Skeletal muscle cell (primary cell): Measurements from ENCODE around the gene HYI.
A peak's percentile ranks its signal among the peaks of the same experiment; 100 is the strongest.
"Not testable (repeated sequence)": the region's sequence is repeated elsewhere in the genome, so short reads cannot be mapped to it uniquely, and the experiment has no call there.

ENCODE experiments used
- DNase-seq: peaks from one replicate; pipeline ENCODE4 v3.0.0-alpha.2; 2010; ENCODE audit warnings: low read depth
- H3K4me3 ChIP-seq: 2 replicates; pipeline ENCODE4 v1.5.1; 2011; ENCODE audit warnings: low read depth, mild to moderate bottlenecking, control low read depth, low read length, moderate library complexity

Gene HYI

DNA sequence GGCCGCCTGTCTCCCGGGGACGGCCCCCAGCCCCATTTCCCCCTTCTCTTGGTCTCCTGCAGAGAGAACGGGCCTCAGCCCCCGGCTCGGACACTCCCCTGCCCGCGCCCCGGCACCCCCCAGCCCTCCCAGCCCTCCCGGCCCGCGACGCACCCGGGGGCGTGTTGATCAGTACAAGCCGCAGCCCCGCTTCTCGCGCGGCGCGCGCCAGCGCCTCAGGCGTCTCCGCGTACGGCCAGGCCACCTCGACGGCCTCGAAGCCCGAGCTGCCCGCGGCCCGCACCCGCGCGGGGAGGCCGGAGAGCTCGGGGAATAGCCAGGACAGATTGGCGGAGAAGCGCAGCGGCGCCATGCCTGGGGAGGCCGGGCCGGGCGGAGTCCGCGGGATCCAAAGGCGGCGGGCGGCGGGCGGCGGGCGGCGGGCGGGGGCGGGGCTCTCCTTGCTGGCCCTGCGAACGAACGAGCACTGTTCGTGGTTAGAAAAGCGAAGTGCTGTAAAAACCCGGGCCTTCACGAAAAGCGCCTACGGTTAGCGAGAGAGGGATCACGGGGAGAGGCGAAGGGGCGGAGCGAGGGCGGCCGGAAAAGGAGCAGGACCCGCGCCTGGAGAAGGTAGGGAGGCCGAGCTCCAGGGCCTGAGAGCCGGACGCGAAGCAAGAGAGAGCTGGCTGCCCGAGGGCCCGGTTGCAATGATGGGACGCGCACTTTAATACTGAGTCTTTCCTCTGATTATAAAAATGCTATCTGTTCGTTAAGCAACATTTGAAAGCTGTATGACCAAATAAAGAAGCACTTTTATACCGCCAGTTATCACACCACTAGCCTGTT lies at the start of gene HYI:
Gene HYI (minus strand): TSS at position 490 of the 828 bp plus-strand sequence. CDS start 138 bp downstream, at position 352.
- DNase-seq: peak; percentile 50
- H3K4me3 ChIP-seq: peak within 1 kb of the TSS; percentile 59

- DNase-seq, H3K4me3 ChIP-seq: not testable (repeated sequence)
Observed at GRCh38 chr1:43501806-43502205, 48.1 kb upstream of the HYI start.

DNA sequence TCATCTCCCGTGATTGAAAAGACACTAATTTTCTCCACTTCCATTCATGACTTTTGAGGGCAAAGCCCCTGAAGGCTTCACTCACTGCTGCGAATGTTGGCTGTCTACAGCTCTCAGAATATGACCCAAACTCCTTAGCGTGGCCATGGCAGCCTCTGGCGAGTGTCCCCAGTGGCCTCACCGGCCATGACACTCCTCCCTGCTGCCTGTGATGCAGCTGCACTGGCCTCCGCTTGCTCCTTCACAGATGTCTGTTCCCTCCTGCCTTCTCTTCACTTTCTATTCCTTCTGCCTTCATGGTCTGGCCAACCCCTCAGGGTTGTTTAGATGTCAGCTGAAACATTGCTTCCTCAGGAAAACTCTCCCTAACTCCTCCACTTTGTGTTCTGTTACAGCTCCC lies 46.2 kb upstream of the HYI start:
- DNase-seq: no peak

GRCh38 chr1:43495204-43495603 lies 41.5 kb upstream of the HYI start:
- no peak overlapping the region for H3K4me3 ChIP-seq
- no peak for DNase-seq

More for the DNA sequence above, 46.2 kb upstream of the HYI start:
- H3K4me3 ChIP-seq: no peak overlapping the region

DNA sequence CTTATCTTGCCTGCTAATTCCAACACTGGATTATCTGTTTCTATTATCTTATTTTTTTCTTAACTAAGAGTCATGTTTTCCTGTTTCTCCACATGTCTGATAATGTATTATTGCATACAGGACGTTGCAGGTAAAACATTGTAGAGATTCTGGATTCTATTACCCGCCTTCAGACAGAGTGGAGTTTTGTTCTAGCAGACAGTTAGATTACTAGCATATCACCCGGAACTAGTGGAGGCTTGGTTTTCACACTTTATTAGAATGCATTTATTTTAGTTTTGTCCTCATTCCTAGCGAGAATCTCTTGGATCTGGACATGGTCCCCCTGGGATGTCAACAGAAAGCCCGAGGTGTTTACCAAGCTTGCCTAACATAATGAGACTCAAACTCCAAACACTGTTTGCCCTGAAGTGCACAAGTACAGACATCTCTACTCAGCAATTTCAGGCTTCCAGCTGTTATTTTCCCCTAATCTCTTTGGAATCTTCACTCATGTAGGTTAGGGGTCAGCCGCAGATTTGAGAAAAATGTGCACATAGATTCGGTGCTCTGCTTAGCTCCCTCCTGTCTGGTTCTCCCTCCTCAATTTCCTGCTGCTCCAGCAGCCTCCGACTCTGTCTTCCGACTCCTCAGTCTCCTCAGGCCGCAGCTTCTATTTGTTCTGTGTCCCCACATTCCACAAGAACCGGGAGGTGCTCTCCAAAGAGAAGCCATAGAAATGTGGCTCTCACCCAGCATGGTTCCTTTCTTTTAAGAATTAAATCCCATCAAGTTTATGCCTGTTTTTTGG lies 40.1 kb upstream of the HYI start:
- H3K4me3 ChIP-seq: no peak overlapping the region
- no peak for DNase-seq

DNA sequence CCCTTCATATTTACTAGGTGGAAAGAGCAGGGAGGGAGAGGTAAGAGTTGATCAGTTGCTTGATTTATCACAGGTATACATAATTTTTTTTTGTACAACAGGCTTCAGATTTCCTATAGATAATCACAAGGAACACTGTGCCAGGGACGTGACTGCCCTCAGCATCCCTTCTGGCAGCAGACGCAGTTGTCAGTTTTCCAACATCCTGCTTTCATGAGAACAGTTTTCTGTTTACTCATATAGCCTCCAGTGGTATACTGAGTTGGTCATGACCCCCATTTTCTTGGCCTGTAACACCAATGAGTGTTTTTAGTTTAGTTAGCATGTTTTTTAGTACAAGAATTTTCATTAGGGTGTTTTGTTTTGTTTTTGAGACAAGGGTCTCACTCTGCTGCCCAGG lies 39.1 kb upstream of the HYI start:
- H3K4me3 ChIP-seq: no peak overlapping the region
- DNase-seq: no peak

- H3K4me3 ChIP-seq: no peak overlapping the region
- no peak for DNase-seq
Observed at GRCh38 chr1:43491061-43491460, 37.3 kb upstream of the HYI start.

- no peak overlapping the region for H3K4me3 ChIP-seq
- DNase-seq: no peak
Observed at GRCh38 chr1:43488165-43488564, 34.4 kb upstream of the HYI start.

DNA sequence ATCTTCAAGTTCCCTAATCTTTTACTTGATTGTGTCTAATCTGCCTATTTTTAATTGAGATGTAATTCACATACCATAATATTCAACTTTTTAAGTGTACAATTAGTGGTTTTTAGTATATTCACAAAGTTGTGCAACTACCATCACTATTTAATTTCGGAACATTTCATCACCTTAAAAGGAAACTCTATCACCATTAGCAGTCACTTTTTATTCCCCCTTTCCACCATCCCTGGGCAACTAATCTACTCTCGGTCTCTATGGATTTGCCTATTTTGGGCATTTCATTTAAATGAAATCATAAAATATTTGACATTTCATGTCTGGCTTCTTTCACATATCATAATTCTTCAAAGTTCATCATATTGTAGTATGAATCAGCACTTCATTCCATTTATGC lies 30.6 kb upstream of the HYI start:
- DNase-seq: no peak
- H3K4me3 ChIP-seq: no peak overlapping the region

DNA sequence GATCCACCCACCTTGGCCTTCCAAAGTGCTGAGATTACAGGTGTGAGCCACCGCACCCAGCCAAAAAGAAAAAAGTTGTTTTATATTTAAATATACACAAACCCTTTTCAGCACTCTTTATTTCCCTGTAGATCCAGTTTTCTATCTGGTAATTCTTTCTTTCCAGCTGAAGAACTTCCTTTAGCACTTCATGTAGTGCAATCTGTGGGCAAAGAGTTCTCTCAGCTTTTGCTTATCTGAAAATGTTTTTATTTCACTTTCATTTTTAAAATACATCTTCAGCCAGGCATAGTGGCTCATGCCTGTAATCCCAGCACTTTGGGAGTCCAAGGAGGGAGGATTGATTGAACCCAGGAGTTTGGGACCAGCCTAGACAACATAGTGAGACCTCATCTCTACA lies 28.5 kb upstream of the HYI start:
- no peak overlapping the region for H3K4me3 ChIP-seq
- DNase-seq: no peak

- no peak overlapping the region for H3K4me3 ChIP-seq
- DNase-seq: no peak
Observed at GRCh38 chr1:43481491-43481890, 27.8 kb upstream of the HYI start.

GRCh38 chr1:43479414-43479813 lies 25.7 kb upstream of the HYI start:
- no peak overlapping the region for H3K4me3 ChIP-seq
- DNase-seq: no peak

DNA sequence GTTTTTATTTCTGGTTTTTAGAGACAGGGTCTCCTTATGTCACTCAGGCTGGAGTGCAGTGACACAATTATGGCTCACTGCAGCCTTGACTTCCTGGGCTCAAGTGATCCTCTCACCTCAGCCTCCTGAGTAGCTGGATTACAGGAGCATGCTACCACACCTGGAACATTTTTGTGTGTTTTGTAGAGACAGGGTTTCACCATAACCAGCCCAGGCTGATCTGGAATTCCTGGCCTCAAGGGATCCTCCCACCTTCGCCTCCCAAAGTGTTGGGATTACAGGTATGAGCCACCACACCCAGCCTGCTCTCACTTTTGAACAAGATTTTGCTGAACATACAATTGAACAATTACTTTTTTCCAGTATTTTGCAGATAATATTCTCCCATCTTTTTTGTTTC lies 24.0 kb upstream of the HYI start:
- no peak overlapping the region for H3K4me3 ChIP-seq

GRCh38 chr1:43475611-43476401 lies 22.1 kb upstream of the HYI start:
- not testable (repeated sequence) for H3K4me3 ChIP-seq, DNase-seq

More for the DNA sequence above, 24.0 kb upstream of the HYI start:
- no peak for DNase-seq

DNA sequence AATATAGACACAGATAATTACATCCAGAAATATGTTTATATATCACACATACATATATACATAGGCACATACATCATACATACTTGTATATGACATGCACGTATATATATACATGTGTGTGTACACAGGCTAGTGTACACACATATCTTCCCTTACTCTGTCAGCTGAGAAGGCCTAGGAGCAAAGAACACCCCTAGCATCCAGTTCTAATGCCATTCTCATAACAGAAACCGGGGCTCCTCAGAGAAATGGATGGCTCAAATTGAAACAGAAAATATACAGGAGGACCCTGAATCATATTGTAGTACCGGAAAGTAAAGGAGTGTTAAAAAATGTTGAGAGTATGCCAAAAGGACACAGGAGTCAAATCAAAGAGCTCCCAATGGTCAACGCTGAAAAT lies 19.7 kb upstream of the HYI start:
- H3K4me3 ChIP-seq: no peak overlapping the region
- no peak for DNase-seq

- not testable (repeated sequence) for H3K4me3 ChIP-seq
- DNase-seq: peak; percentile 58
Observed at GRCh38 chr1:43472463-43473151, 18.9 kb upstream of the HYI start.

- DNase-seq: no peak
- H3K4me3 ChIP-seq: no peak overlapping the region
Observed at GRCh38 chr1:43472087-43472462, 18.3 kb upstream of the HYI start.

- H3K4me3 ChIP-seq: no peak overlapping the region
- DNase-seq: no peak
Observed at GRCh38 chr1:43469932-43470331, 16.2 kb upstream of the HYI start.

DNA sequence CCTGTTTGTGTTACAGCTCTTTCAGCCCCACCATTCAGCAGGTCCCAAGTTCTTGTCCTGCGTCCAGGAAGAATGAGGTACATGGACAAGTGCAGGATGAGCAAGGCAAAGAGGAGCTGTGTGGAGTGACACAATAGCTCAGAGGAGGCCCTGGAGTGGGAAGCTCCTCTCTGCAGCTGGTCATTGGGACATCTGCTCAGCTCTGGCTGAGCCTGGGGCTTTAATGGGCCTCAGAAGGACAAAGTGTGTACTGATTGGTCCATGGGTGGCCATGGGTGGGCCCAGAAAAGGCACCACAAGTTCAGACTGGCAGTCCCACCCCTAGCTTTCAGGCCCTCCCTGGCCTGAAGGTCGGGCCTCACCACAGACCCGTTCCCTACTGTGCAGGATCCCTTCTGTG lies 14.7 kb upstream of the HYI start:
- no peak for DNase-seq
- no peak overlapping the region for H3K4me3 ChIP-seq
